Suprapubic skin (tissue), 4 donors: ENCODE measurements around the gene STRA6. TPM values are rescaled to one million over a fixed set of nuclear protein-coding genes. Genes with fewer than 3 reads are reported as not detected.

Experiments used
- DNase-seq, 2 donors: peaks; one replicate each; pipeline ENCODE4 v3.0.0-alpha.2; 2019; ENCODE audit warnings: low spot score in 2 of 2
- H3K27ac ChIP-seq: fragments of 200-600 bp; sonication (generic); one replicate; pipeline ENCODE4 v1.5.1; 2019
- H3K27me3 ChIP-seq: fragments of 200-600 bp; sonication (generic); one replicate; pipeline ENCODE4 v1.5.1; 2019
- H3K36me3 ChIP-seq: fragments of 200-600 bp; sonication (generic); one replicate; pipeline ENCODE4 v1.5.1; 2019
- H3K4me1 ChIP-seq: fragments of 200-600 bp; sonication (generic); one replicate; pipeline ENCODE4 v1.5.1; 2019
- H3K4me3 ChIP-seq: fragments of 200-600 bp; sonication (generic); one replicate; pipeline ENCODE4 v1.5.1; 2019; ENCODE audit warnings: mild to moderate bottlenecking
- H3K9me3 ChIP-seq: fragments of 200-600 bp; sonication (generic); one replicate; pipeline ENCODE4 v1.5.1; 2019
- CTCF ChIP-seq, 2 donors: fragments of 200-600 bp in 1 of 2; fragments of 450-650 bp in 1 of 2; sonication (generic) in 1 of 2; IDR thresholded peaks; one replicate each; pipeline ENCODE4 v1.5.1; 2016 to 2019; ENCODE audit warnings: antibody characterized with exemption in 2 of 2, mild to moderate bottlenecking in 1 of 2, moderate library complexity in 1 of 2
- EP300 ChIP-seq: sonication (generic); formaldehyde crosslinking; IDR thresholded peaks from one replicate; pipeline ENCODE4 v1.6.1; 2017; ENCODE audit warnings: antibody characterized with exemption
- POLR2A ChIP-seq, 2 donors: fragments of 450-650 bp; IDR thresholded peaks; one replicate each; pipeline ENCODE4 v1.6.1; 2017; ENCODE audit warnings: antibody characterized with exemption in 2 of 2, mild to moderate bottlenecking in 2 of 2, moderate library complexity in 2 of 2
- POLR2AphosphoS5 ChIP-seq, 3 donors: sonication (generic); formaldehyde crosslinking; IDR thresholded peaks; one replicate each; pipeline ENCODE4 v1.6.1; 2017; ENCODE audit warnings: antibody characterized with exemption in 3 of 3
- WGBS: methylation state at CpG from one replicate; pipeline ENCODE4 v1.1.5; 2018; 5-methylcytosine and 5-hydroxymethylcytosine counted together
- total RNA-seq, 4 donors: library from RNA; depleted of rRNA; stranded (reverse); fragments of >200 nt; gene quantifications; one replicate each; pipeline ENCODE4 v1.1.0, GENCODE V29; 2016

STRA6 gene
- total RNA-seq, 4 donors from 2014 or later, result 0.26 to 0.39 TPM; not detected in 2

DNA sequence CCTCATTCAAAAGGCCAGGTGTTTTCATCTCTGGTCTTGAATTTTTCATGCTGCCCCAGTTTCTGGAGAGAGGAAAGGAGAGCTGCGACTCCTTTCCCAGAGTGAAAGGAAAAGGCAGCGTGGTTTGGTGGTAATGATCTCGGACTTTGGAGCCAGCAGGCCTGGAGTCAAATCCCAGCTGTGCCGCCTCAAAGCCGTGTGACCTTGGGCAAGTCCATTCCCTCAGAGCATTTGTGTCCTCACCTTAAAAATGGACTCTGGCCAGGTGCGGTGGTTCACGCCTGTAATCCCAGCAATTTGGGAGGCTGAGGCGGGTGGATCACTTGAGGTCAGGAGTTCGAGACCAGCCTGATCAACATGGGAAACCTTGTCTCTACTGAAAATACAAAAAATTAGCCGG, 28.9 kb upstream of the STRA6 start:
- no peak for DNase-seq
- Histone ChIP-seq H3K4me1 (peaks cover 10% of the 10 kb centered on the region), H3K27me3 (peaks cover 32% of the 10 kb centered on the region), H3K9me3 (no peaks in the 10 kb centered on the region), H3K36me3 (no peaks in the 10 kb centered on the region), H3K4me3 (no peak overlapping the region), H3K27ac (no peak overlapping the region)
- TF ChIP-seq CTCF (IDR thresholded peaks at IDR 0.05) (no peak), POLR2AphosphoS5 (IDR thresholded peaks at IDR 0.05) (no peak), EP300 (no peak), POLR2A (IDR thresholded peaks at IDR 0.05) (no peak)
- WGBS, result 91% methylated on average over 8 of the region's 10 CpGs

DNA sequence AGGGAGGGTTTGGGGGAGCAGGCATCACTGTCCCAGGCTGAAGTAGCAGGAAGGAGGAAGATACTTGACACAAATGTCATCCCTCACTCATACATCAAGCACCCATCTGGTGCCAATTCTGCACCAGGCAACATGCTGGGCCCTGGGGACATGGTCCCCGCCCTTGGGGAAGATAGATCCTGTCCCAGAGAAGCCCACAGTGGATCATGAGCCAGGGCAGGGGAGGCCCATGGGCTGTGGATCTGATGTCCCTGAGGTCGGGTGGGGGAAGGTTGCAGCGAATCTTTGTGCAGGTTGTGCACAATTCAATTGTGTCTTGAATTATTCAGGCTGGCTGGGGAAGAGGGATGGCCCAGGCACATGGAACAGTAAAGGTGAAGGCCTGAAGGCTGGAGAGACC, 27.1 kb upstream of the STRA6 start:
- Histone ChIP-seq H3K9me3 (no peaks in the 10 kb centered on the region), H3K27ac (no peak overlapping the region), H3K27me3 (peaks cover 32% of the 10 kb centered on the region), H3K4me1 (peaks cover 10% of the 10 kb centered on the region), H3K36me3 (no peaks in the 10 kb centered on the region), H3K4me3 (no peak overlapping the region)
- 96% methylated on average over 3 of the region's 3 CpGs for WGBS
- no peak for DNase-seq
- no peak for TF ChIP-seq EP300
- no peak for TF ChIP-seq POLR2A (IDR thresholded peaks at IDR 0.05)
- no peak for TF ChIP-seq CTCF (IDR thresholded peaks at IDR 0.05)
- no peak for TF ChIP-seq POLR2AphosphoS5 (IDR thresholded peaks at IDR 0.05)

DNA sequence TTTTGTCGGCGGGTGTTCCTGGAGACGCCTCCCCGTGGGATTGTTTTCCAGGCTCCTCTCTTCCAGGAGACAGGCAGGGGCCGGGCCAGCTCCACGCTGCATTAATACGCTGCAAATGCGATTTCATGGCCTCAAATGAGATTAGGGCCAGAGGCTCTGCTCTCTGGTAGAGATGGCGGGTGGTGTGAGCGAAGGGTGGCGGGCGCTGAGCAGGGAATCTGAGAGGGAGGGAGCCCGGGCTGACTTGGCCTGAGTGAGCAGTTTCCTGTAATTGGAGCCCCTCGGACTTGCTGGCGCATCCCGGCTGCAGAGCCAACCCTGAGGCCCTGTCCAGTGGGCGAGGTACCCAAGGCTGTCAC, 26.1 kb upstream of the STRA6 start:
- Histone ChIP-seq H3K4me3 (no peak overlapping the region), H3K27me3 (peaks cover 40% of the 10 kb centered on the region), H3K4me1 (peaks cover 10% of the 10 kb centered on the region), H3K36me3 (no peaks in the 10 kb centered on the region), H3K27ac (no peak overlapping the region), H3K9me3 (no peaks in the 10 kb centered on the region)
- WGBS, result 29% methylated on average over 13 of the region's 17 CpGs
- DNase-seq, result no peak
- no peak for TF ChIP-seq EP300
- TF ChIP-seq POLR2AphosphoS5 (IDR thresholded peaks at IDR 0.05), result no peak
- TF ChIP-seq CTCF (IDR thresholded peaks at IDR 0.05), result no peak
- TF ChIP-seq POLR2A (IDR thresholded peaks at IDR 0.05), result no peak

DNA sequence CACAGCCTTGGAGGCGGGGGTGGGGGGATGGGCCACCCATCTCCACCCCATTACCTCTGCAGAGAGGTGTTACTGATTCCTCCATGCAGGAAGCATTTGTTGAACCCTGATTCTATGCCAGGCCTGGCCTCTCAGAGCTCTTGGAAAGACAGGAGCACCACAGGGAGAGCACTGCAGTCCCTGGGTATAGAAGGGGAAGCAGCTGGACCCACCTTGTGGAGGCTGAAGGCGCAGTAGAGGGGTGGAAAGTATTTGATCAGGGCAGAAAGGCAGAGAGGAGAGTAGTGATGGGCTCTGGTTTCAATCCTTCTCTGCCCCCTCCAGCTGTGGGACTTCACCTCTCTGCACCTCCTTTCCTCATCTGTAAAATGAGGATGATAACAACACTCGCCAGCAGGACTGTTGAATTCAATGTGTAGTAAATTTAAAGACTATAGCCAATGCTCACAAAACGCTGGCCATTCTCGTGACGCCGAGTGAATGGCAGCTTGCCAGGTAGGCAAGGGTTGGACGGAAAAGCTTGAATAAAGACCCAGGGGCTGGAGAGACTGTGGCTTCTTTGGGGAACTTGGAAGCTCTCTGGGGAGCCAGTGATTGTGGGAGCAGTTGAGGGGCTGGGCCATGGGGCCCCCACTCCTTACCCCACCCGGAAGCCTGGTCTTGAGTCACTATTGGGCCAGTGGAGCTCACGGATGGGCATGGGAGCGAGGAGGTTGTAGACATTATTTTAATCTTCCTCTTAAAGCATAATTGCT, 25.6 kb upstream of the STRA6 start:
- H3K4me3 ChIP-seq, result no peak overlapping the region
- peaks cover 45% of the 10 kb centered on the region for H3K27me3 ChIP-seq
- no peaks in the 10 kb centered on the region for H3K36me3 ChIP-seq
- H3K9me3 ChIP-seq, result no peaks in the 10 kb centered on the region
- H3K27ac ChIP-seq, result no peak overlapping the region
- peaks cover 10% of the 10 kb centered on the region for H3K4me1 ChIP-seq
- WGBS, result 40% methylated on average over 7 of the region's 11 CpGs
- DNase-seq, result no peak
- TF ChIP-seq CTCF (IDR thresholded peaks at IDR 0.05) (no peak), EP300 (no peak), POLR2AphosphoS5 (IDR thresholded peaks at IDR 0.05) (no peak), POLR2A (IDR thresholded peaks at IDR 0.05) (no peak)

DNA sequence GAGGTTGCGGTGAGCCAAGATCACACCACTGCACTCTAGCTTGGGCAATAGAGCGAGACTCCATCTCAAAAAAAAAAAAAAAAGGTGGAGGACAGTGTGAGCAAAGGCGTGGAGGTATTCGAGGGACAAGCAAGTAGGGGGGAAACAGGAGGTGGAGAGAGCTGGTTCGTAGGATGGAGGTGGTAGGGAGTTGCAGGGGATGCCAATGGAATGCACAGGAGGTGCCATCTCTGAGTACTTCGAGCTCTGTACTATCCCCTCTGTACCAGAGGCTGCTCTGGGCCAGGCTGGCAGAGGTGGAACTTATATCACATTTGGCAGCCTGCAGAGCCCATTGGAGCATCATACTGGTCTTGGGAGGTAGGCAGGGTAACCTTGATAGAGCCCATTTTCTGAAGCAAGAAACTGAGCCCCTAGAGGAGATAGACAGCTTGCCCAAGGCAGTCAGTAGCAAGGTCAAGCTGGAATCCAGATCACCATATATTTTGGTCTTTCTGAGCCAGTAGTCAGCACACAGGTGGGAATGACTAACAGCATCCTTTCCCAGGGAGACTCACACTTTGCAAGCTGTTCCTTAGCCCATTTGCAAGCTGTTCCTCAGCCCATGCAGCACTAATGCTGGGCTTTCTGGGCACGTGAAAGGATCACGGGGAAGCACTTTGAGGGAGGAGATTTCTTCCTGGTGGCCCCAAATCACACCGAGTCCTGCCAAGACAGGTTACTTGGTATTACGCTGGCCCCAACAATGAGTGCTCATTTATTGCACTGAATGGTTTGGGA, 24.4 kb upstream of the STRA6 start:
- WGBS, result 77% methylated on average over 9 of the region's 10 CpGs
- H3K27ac ChIP-seq, result no peak overlapping the region
- H3K4me3 ChIP-seq, result no peak overlapping the region
- TF ChIP-seq CTCF (IDR thresholded peaks at IDR 0.05) (no peak), POLR2AphosphoS5 (IDR thresholded peaks at IDR 0.05) (no peak), POLR2A (IDR thresholded peaks at IDR 0.05) (no peak), EP300 (no peak)
- DNase-seq, result no peak
- H3K36me3 ChIP-seq, result no peaks in the 10 kb centered on the region
- no peaks in the 10 kb centered on the region for H3K9me3 ChIP-seq
- peaks cover 10% of the 10 kb centered on the region for H3K4me1 ChIP-seq
- peaks cover 56% of the 10 kb centered on the region for H3K27me3 ChIP-seq
